GM21576 (cell line): ENCODE results near the gene ITIH3.

ENCODE experiments used
- ATAC-seq: cut with Tn5 transposase; IDR thresholded peaks from one replicate; pipeline ENCODE4 v1.9.1; 2021; ENCODE audit warnings: mild to moderate bottlenecking, moderate library complexity; ENCODE audit not compliant: unreplicated experiment

Gene ITIH3

DNA sequence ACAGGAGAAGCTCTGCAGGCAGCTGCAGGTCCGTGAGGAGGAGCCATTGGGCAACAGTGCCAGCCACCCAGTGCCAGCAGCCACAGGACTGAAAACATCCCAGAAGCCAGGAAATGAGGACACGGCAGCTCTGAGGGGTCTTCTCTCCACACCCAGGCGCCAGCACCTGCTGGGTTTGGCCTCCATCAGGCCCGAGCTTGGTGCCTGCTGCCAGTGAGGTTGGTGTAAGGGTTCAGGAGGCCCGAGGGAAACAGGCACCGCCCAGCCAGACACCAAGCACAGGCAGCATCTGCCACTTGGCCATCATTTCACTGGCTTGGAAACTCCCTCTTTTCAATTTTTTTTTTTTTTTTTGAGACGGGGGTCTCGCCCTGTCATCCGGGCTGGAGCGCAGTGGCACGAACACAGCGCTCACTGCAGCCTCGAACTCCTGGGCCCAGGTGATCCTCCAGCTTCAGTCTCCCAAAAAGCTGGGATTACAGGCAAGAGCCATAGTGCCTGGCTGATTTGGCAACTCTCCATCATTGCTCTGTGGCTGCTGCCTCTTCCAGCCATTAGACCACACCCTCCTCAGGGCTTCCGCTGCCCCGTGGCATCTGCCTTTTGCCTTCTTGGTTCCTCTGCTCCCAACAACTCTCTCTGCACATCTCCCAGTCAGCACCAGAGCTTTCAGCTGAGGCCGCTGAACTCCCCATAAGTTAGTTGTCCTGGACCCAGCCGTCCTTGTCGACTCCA, 1.5 kb upstream of the ITIH3 start:
- no peak for ATAC-seq

DNA sequence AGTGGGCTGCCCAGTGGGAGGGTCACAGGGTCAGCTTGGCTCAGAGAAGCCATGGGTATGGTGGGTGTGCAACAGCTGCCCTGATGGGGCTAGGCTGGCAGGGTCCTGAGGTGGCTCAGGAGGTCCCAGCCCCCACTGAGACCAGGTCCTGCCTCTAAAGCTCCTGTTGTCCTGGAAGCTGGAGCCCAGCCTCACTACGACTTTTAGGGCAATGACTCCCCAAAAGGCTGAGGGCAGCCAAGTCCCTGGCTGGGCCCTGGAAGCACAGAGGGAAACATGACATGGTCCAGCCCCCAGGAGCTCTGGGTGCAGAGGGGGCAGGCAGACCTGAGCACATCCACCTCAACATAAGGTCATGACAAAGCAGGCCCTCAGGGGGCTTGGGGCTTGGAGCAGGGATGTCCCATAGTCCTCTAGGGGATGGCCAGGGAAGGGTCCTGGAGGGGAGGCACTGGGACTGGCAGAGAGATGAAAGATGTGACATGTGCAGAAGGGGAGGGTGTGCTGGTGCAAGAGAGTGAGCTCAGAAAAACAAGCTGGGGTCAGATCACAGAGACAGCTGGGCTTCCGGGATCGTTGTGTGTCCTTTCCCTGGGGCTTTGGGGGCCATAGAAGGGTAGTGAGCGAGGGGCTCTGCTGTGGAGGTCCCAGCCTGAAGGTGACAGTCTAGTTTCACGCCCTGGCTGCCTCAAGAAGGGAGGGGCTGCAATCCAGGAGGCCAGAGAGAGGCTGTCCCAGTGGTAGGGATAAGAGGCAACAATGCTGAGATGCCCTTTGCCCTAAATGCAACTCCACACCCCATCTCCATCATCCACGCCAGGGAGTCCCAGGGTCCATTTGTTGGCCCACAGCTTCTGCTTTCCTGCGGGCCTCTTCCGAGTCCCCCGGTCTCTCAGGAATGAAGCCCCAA, 639 bp upstream of the ITIH3 start:
- no peak for ATAC-seq

DNA sequence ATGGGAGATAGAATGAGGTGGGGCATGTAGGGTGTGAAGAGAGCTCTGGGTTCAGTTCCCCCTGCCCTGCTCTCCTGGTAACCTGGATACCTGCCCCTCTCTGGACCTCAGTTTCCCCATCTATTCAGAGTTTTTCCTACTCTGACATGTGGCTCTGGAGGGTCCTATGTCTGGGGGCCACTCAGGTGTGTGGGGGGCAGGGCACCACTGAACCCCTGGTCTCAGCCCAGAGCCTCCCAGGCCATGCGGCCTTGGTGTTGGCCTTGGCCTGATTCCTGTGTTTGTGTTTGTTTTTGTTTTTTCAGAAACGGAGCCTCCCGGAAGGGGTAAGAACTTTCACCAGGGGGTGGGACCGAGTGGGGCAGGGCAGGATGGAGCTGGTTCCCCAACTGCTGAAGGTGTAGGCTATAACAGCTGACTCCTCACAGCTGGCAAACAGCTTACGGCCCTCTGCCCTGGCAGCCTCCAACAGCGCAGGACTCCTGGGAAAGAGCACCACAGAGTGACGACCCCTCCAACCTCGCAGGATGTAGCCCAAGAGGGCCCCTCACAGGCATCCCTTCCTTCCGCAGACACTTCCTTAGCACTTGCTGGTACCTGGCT, 803 bp downstream of the ITIH3 start:
- ATAC-seq: no peak

DNA sequence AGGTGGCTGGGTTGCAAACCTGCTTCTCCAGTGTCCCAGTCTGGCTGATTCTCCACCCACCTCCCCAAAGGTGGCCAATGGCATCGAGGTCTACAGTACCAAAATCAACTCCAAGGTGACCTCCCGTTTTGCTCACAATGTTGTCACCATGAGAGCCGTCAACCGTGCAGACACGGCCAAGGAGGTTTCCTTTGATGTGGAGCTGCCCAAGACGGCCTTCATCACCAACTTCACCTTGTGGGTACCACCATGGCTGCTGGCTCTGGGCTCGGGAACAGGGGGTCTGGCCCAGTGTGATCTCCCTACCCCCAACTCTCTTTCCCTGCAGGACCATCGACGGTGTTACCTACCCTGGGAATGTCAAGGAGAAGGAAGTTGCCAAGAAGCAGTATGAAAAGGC, 1.8 kb downstream of the ITIH3 start:
- ATAC-seq: no peak

DNA sequence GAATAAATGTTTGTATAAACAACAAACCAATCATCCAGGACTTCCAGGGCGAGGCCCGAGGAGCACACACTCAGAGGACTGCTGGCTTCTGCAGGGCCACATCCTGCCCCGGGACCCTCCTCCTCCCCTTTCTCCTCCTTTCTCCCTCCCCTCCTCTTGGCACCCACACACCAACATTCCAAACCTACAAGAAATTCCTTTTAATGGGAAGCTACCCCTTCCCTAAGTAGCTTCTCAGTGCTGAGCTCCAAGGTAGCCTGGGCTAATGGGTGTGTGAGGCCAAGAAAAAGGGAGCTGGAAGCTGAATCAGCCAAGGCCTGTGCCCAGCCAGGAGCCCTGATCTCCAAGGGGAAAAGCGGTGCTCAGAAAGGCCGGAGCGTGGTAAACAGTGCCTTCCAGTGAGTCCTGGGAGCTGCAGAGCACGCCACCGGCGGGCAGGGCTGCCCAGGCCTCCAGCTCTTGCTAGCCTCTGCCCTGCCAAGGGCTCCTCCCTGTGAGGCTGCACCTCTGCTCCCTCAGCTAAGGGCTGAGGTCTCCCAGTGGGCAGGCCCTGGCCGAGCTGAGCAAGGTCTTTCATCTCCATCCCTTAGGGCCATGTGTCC, 3.9 kb downstream of the ITIH3 start:
- ATAC-seq: no peak

DNA sequence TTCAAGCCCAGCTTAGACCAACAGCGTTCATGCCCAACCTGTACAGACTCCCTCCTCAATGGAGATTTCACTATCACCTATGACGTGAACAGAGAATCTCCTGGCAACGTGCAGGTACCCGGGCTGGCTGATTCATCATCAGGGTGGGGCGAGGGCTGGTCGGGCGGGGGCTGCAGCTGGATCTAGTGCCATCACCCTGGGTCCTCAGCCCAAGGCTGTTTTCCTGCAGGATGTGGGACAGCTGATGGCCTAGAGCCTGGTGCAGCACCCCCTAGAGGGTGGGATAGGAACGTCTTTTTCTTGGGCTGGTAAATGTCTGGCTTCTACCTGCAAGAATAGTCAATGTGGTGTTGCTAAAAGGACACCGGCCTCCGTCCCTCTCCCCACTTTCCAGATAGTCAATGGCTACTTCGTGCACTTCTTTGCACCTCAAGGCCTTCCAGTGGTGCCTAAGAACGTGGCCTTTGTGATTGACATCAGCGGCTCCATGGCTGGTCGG, 4.4 kb downstream of the ITIH3 start:
- ATAC-seq: no peak

DNA sequence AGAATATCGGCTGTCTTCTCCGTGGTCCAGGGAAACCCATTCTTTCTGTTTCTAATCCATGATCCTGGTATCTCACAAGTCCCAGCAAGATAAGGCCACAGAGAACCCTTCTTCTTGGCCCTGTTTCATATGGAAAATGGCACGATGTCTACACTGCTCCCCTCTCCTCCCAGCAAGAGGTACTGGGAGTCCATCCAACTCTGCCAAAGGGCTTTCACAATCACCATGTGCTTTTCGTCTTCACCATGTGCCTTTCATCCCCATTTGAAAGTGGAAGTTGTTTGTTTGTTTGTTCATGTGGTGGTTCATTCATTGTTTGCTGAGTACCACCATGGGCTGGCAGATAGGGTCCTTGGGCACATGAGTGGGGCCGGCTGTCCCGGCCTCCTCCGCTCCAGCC, 5.5 kb downstream of the ITIH3 start:
- no peak for ATAC-seq

DNA sequence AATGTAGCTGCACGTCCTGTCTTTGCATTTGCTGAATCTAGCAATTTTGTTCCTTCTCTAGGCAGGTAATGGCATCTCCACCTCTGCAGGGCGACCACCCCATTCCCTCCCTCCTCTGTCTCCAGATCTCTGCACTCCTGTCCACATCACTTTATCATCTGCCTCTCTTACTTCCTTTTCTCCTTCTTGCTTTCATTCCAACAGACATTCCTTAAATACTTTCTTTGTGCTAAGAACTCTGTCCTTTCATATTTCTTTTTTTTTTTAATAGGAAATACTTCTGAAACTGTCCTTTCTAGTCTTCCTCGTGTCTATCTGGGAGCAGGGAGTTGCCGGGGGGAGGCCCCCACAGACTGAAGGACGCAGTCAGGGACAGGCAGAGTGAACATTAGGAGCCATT, 7.2 kb downstream of the ITIH3 start:
- ATAC-seq: no peak

DNA sequence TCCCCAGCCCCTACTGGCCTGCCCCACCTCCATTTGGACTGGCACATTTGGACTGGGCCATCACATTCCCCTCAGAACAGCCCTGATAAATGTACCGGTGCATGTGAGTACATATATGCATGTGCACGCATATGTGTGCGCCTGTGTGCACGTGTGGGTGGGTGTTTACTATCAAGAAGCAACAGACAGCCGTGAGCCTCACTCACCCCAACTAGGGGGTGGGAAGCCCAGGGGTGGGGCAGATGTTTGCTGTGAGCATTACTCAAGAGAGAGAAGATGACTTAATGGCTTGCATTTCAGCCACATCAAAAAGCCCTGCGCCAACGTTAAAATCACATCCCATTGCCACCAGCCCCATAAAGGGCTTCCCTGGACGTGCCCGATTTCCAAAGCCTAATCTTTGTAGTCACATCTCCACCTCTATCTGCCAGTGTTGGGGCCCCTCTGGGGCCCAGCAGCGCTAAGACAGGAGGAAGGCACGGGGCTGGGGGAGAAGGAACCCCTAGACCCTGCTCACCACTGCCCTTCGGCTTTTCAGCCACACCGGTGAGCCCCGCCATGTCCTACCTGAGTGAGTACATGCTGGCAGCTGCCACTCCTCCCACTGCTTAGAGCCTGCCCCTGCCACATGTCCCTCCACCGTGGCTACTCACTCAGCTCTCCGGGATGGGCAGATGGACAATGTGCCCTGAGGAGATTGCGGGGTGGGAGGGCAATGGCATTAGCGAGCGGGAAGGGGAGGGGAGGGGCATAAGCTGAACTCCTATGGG, 10.9 kb downstream of the ITIH3 start:
- no peak for ATAC-seq

DNA sequence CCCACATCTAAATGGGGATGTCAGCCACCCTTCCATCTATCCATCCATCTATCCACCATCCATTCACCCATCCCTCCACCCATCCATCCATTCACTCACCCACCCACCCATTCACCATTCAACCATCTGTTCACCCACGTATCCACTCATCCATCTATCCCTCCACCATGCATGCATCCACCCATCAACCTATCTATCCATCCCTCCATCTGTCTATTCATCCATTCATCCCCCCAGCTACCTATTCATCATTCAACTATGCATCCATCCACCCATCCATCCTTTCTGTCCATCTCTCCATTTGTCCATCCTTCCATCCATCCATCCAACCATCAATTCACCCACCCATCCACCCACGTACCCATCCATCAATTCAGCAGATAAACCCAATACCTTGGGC, 14.6 kb downstream of the ITIH3 start:
- no peak for ATAC-seq

DNA sequence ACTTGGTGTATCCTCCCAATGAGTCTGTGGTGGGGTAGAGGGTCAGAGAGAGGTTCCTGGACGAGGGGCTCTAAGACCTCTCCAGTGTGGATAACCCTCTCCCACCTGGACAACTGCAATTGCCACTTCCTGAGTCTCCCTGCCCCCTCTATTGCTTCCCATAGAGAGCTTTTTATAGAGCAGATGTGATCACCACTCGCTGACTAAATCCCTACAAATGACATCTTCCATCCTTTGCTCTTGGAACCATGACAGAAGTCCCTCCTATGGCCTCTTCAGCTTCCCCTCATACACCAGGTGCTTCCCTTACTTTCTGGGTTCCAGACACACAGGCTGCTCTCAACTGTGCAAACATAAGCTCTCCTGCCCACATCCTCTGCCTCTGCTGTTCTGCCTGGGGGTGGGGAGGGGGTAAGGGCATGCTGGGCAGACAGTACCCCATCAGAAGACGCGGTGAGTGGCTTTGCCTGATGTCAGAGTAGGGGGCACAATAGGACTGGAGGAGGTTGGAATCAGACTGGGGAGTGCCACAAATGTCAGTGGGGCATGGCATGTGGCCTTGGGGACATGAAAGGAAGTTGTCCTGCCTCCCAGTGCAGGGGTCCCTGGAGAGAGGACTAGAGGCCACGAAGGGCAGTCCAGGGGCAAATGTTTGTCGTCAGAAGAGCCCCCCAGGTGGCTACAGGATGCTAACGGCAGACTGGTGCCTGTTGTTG, 15.2 kb downstream of the ITIH3 start:
- no peak for ATAC-seq

DNA sequence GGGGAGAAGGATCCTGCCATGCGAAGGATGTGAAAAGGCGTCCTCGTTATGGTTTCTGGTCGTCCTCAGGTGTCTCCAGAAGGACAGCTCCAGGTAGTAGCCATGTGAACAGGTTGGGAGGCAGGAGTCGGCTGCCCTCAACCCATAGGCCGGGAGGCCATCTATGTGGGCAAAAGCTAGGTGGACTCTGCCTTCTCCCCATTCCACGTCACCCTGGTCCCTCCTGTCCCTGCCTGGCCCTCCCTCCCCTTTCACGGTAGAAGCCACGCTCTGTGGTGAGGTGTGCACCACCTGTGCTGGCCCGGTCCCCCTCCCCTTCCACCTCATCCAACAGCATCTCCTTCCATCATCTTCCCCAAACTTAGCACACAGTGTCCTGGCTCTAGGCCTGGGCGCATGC, 16.3 kb downstream of the ITIH3 start:
- ATAC-seq: no peak

DNA sequence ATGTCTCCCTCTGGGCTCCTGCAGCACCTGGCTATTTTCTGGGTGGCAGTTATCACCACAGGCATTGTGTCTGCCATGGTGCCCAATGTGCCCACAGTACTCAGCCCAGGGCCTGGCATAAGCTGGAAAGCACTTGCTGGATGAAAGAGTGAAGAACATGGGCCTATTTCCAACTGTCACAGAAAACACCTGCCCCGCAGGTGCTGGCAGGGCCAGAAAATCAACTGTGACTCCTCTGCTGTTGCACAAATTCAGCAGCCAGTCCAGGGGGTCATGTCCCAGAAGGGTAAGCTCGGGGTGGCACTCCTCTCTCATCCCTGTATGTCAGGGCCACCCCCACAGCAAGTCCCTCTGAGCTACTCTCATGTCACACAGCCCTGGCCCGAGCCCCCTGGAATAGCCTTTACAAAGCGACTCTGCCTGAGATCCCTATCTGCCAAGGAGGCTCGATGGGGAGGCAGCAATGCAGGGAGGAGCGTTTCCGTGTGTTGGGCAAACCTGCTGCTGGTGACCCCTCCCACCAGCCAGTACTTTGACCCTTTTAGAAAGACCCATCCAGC, 16.9 kb downstream of the ITIH3 start:
- ATAC-seq: no peak

DNA sequence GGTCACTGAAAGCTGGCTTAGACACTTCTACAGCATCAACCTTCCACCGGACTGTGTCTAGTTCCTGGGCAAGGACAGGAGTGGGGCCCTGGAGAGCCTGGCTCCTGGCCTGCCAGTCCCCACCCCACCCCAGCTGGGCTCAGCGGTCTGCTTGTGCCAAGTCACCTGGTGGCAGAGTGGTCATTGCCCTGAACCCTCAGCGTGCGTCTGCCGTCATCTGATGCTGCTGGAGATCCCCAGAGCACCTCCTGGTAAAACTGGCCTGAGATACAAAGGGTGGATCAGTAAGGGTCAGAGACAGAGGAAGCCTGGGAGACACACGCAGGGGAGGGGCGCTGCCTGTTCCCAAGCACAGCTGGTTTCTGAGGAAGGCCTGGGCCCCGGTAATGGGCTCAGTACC, 19.2 kb downstream of the ITIH3 start:
- no peak for ATAC-seq

DNA sequence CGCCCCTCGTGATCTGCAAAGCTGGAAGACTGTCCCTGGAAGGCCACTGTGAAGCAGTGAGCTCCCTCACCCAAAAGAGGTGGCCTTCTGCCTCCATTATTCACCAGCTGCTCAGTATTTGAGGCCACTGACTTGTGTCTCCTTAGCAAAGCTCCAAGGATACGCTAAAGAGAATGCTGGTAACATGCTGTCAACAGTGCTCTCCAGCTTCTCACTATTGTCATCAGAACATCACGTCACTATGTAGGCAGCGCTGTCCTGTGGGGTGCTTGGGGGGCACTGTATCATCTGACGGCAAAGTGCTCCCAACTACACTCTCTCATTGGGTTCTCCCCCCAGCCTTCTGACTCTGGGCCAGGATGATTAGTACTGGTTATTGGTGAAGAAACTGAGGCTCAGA, 21.6 kb downstream of the ITIH3 start:
- ATAC-seq: no peak

DNA sequence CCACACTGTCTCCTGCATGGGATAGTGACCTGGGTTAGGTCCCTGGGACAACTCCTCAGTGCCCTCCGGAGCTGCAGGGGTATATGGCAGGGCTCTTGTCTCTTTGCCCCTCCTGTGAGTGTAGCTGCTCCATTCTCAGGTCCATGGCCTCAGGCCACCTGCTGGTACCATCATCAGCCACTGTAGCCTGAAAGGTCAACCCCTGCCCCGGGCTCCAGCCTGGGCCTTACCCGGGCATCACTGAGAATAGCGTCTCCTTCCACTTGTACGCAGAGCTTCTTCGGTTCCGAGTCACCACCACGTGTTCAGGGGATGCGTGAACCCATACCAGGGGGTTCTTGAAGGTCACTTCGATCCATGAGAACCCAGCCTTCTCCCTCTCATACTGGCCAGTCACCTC, 22.1 kb downstream of the ITIH3 start:
- ATAC-seq: no peak

DNA sequence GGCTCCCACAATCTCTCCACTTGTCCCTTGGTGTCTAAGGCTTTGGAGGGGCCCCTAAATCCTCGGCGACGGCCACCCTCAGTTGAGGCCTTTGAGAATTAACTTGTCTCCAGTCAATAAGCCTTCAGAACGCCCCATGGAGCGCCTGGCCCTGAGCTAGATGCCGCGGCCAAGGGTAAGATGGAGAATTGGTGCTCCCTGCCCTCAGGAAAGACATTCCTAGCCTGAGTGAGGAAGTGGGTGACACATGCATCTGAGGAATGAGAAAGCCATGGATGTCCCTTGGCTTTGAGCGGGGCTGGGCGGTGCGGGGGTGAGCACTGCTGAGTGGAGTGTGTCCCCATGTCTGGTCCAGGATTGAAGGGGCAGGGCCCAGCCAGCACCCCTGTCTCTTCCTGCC, 22.6 kb downstream of the ITIH3 start:
- ATAC-seq: no peak

DNA sequence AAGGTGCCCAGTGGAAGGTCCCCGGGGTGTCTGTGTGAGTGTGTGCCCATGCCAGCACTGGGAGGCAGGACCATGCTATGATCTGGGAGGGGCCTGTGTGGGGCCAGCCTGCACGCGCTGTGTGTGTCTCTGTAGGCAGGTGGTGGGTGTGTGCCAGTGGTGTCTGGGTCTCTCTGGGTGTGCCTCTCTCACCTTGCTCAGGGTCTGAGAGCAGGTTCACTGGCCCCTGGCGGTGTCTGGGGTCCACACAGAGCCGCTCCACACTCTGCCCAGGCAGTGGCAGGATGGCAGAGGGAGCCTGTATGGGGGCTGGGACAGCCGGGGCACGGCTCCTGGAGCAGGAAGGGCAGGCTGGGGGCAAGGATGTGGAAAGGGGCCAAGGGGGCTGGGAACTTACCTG, 23.3 kb downstream of the ITIH3 start:
- ATAC-seq: no peak

DNA sequence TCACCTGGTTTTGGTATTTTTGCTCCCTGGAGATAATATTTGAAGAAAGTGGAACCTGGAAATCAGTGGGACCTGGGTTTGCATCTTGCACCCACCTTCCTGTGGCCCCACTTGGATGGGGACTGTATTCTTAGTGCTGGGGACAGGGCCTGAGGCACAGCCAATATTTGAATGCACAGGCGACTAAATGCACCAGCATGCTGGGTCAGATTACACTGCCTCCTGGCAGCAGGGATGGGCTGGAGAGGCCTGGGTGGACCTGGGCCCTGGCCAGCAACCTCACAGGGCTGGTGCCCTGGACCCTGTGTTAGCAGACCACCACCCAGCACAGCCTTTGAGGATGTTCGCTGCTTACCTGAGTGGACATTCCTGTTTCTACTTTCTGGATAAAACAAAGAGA, 25.3 kb downstream of the ITIH3 start:
- no peak for ATAC-seq

DNA sequence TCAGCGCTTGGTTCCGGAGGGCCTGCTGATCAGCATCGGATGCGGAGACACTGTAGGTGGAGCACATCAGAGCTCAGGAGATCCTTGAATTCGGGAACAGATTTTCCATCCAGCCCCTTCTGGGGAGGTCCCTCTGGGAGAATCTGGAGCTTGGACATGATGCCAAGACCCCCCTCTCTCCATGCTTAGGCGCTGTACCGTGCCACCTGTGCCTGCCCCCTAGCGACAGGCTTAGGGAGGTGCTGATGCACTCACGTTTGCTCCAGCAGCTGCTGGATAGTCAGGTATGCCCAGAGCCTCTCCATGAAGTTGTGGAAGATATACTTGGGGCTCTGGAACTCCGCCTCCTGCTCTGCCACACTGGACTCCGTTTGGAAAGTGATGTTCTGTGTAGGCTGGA, 26.1 kb downstream of the ITIH3 start:
- no peak for ATAC-seq
